GM19035 (cell line): ENCODE data around the gene TRAPPC11.
"Not testable (repeated sequence)": the region's sequence is repeated elsewhere in the genome, so short reads cannot be mapped to it uniquely, and the experiment has no call there.

ENCODE experiments used
- ATAC-seq: cut with Tn5 transposase; IDR thresholded peaks from one replicate; pipeline ENCODE4 v1.9.1; 2021; ENCODE audit not compliant: unreplicated experiment

TRAPPC11 gene

DNA sequence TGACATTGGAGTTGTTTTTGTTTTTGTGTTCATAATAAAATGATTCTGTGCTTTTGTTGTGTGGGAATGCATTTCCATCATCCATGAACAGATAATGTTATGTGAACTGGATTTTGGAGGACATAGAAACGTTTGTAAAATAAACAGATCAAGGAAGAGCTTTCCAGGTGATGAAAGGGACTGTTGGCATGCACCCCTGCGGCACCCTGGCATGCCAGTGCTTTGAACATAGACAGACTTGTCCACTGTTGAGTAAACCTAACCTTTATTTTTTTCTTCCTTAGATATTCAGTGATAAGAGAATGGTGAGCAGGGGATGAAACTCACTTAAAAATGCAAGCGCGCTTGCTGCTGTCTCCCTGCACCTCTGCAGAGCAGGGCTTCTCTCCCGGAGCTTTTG lies 59.8 kb downstream of the TRAPPC11 start:
- no peak for ATAC-seq

DNA sequence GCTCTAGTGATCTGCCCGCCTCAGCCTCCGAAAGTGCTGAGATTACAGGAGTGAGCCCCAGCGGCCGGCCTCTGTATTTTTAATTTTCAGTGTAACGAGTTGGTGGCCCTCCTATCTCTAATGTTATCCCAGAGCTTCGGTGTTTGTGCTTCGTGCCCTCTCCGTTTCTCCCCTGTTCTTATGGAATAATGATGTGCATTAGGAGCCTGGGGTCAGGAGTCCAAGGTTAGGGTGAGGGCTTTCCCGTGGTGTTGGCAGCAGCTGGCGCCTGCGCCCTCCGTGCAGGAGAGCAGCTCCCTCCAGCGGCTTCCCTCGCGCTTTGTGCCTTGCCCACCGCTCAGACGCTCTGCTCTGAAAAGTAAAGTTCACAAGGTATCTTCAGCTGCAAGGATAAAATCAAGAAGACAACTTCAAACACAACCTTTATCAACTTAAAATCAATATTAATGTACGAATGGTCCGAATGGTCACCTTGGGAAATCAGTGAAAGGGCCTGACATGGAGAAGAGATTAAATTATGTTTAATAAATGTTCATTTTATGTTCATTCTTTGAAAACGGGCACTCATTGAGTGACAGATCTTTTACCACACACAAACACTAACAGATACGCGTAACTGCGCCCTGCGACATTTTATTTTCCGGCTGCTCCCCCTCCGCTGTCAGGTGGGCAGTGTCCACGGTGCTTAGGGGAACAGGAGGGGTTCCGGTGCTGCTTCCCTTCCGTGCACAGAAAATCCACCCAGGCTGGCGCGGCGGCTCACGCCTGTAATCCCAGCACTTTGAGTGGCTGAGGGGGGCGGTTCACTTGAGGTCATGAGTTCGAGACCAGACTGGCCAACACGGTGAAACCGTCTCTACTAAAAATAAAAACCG lies 62.4 kb downstream of the TRAPPC11 start:
- no peak for ATAC-seq

DNA sequence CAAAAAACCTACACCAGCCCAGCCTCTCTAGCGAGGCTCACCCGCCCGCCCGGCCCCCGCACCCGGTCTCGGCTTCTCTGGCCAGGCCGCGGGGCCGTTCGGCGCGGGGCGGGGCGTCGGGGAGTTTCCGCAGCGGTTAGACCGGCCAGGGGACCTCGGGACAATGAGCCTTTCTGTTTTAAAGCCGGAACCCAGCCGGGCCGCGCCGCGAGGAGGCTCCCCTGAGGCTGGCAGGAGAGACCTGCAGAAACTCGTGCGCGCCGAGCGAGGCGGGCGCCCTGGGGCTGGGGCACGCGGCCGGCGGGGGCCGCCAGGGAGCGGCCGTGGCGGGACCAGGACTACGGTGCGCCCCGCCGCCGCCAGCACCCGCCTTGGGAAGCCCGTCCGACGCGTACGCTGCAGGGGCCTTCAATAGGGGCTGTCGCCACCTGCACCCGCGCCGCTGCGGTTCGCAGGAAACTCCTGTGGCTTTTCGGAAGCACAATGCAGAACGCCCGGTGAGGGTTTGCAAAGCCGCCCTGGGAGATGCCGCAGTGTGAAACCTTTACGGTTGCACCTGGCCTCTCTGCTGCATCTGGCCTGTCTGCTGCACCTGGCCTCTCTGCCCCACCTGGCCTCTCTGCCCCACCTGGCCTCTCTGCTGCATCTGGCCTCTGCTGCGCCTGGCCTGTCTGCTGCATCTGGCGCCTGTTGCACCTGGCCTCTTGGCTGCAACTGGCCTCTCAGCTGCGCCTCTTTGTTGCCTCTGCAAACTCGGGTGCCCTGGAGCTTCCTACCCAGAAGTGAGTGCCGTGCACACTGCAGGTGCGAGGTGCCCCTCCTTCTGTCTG lies 63.9 kb downstream of the TRAPPC11 start:
- ATAC-seq, result peak; percentile 75

GRCh38 chr4:183723561-183724228 lies 64.6 kb downstream of the TRAPPC11 start:
- ATAC-seq, result no peak

DNA sequence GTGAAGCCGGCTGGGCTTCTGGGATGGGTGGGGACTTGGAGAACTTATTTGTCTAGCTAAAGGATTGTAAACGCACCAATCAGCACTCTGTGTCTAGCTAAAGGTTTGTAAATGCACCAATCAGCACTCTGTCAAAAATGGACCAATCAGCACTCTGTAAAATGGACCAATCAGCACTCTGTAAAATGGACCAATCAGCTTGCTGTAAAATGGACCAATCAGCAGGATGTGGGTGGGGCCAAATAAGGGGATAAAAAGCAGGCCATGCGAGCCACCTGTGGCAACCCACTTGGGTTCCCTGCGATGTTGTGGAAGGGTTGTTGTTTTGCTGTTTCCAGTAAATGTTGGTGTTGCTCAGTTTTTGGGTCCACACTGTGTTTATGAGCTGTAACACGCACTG lies 66.5 kb downstream of the TRAPPC11 start:
- not testable (repeated sequence) for ATAC-seq

GRCh38 chr4:183727482-183727881 lies 68.4 kb downstream of the TRAPPC11 start:
- no peak for ATAC-seq

- no peak for ATAC-seq
Observed at GRCh38 chr4:183728223-183729068, 69.4 kb downstream of the TRAPPC11 start.

- ATAC-seq, result no peak
Observed at GRCh38 chr4:183729069-183729406, 69.9 kb downstream of the TRAPPC11 start.

- no peak for ATAC-seq
Observed at GRCh38 chr4:183729430-183730328, 70.6 kb downstream of the TRAPPC11 start.

DNA sequence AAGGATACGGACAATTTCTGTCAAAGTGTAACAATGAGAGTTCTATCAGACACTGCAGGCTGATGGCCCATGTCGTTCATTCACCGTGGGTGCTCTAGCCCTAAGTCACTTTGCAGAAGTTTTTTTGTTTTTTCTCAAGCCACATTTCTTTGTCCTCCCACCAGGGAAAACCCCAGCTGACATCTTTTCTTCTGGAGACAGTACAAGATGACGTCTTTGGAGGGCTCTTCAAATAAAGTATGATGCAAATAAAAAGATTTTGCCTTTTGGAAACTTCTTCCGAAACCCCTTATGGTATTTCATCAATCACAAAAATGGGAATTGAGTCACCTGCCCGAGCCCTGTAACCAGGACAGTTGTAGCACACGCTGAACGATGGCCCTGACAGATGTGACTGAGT lies 73.2 kb downstream of the TRAPPC11 start:
- no peak for ATAC-seq

GRCh38 chr4:183733181-183733580 lies 74.1 kb downstream of the TRAPPC11 start:
- no peak for ATAC-seq

GRCh38 chr4:183738081-183738673 lies 79.1 kb downstream of the TRAPPC11 start:
- ATAC-seq, result peak; percentile 71

DNA sequence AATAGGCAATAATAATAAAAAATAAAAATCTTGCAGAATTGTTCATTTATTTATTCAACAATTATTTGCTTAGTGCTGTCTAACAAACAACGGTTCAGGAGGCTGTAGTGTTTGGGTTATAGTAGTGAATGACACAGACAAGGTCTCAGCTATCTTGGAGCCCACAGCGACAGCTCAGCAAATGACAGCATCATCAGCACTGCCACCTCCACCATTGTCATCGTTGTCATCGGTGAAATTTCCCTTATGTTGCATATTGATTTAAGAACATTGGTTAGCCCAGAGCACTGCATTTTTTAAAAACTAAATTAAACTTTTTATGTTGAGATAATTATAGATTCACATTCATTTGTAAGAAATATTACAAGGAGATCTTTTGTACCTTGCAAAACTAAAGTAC lies 79.9 kb downstream of the TRAPPC11 start:
- no peak for ATAC-seq

GRCh38 chr4:183746305-183747229 lies 87.5 kb downstream of the TRAPPC11 start:
- ATAC-seq, result no peak

- no peak for ATAC-seq
Observed at GRCh38 chr4:183747380-183747779, 88.3 kb downstream of the TRAPPC11 start.

DNA sequence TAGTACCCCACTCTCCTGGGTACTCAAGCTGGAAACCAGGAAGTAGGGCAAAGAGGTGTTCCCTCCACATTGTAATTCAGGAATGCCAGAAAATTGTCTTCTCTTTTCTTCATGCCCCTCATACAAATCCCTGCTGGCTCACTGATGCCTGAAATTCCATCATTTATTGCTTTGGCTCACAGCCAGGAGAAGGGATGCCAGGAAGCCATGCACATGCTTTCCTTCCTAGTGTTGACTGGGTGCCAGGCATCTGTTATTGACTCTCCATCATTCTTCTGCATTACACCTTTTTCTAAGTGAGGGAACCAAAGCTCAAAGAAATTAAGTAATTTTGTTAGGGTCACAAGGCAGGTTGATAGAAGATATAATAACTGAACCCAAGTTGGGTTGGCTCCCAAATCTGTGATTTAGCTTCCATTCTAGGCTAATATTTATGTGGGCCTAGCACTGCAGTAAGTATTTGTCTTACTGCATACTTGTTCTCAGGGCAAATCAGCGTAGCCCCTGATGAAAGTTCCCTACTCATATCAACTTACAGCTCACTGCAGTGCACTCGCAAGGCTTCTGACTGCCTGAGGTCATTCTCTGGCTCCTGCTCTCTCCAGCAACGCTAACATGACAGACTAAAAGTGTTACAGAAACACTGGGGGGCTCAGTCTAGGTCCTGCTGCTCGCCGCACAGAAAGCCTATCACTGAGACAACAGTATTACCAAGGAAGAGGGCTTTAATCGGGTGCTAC lies 89.0 kb downstream of the TRAPPC11 start:
- no peak for ATAC-seq

DNA sequence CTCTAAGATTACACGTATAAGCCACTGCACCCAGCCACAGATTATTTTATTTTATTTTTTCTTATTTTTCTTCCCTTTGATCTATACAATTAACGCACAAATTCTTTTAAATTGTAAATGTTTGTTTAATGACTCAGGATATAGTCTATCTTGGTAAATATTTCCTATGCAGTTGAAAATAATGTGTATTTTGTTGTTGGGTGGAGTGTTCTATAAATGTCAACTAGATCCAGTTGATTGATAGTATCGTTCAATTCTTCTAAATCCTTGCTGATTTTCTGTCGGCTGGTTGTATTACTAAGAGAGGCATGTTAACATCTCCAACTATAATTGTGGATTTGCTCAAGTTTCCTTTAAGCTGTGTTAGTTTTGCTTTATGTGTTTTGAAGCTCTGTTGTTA lies 92.0 kb downstream of the TRAPPC11 start:
- no peak for ATAC-seq

- no peak for ATAC-seq
Observed at GRCh38 chr4:183755596-183755995, 96.5 kb downstream of the TRAPPC11 start.
